ENCODE measurements around the gene NPHP4.

Gene NPHP4

DNA sequence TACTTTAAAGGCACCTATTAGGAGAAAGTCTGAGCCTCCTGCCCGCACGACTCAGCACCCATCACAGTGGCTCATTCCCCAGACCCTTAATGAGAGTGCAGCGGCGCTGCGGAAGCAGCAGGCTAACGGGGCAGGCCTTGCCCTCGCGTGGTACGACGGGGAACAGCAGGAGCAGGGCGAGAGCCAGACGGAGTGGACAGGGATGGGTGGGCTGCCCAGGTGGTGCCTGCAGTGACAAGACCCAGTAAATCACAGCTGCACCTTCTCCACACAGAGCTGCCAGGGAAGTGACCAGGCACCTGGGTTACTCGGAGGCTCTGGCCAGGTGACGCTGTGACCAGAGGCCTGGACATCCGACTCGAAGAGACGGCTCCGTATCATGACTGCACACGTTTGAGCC lies 131.9 kb downstream of the NPHP4 start:
- DNase-seq (ENCODE audit: extremely low spot score): no peak
- CTCF ChIA-PET: interaction anchor here (1.3 kb wide), 1 partner anchor 10 kb away, joined by 4 read pairs; no protein-coding TSS in a partner anchor
- POLR2A ChIA-PET: no interaction called here
- TF ChIP-seq, protein P1, sequence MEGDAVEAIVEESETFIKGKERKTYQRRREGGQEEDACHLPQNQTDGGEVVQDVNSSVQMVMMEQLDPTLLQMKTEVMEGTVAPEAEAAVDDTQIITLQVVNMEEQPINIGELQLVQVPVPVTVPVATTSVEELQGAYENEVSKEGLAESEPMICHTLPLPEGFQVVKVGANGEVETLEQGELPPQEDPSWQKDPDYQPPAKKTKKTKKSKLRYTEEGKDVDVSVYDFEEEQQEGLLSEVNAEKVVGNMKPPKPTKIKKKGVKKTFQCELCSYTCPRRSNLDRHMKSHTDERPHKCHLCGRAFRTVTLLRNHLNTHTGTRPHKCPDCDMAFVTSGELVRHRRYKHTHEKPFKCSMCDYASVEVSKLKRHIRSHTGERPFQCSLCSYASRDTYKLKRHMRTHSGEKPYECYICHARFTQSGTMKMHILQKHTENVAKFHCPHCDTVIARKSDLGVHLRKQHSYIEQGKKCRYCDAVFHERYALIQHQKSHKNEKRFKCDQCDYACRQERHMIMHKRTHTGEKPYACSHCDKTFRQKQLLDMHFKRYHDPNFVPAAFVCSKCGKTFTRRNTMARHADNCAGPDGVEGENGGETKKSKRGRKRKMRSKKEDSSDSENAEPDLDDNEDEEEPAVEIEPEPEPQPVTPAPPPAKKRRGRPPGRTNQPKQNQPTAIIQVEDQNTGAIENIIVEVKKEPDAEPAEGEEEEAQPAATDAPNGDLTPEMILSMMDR (IDR thresholded peaks at IDR 0.05; ENCODE audit: control extremely low read depth, extremely low read depth, low read depth, missing control alignments): no peak

DNA sequence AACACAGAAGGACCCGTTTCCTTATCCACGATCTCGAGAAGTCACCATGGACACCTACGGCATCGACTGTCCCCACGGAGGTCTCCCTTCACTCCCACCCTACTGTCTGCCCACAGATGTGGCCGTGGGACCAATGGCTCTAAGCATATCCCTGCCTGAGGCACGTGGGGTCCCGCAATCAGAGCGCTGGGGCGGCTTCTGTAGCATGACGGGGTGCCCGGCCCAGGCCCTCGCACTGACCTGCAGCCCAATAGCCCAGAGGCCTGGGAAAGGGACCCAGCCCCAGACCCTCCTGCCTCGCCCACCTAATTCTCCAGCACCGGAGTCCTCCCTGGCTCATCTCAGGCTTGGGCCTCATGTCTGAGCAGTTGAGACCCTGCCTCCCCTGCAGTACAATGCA lies 132.5 kb downstream of the NPHP4 start:
- CTCF ChIA-PET: no interaction called here
- TF ChIP-seq, protein P1 (IDR thresholded peaks at IDR 0.05; ENCODE audit: control extremely low read depth, extremely low read depth, low read depth, missing control alignments): no peak
- POLR2A ChIA-PET: no interaction called here
- no peak for DNase-seq (ENCODE audit: extremely low spot score)

DNA sequence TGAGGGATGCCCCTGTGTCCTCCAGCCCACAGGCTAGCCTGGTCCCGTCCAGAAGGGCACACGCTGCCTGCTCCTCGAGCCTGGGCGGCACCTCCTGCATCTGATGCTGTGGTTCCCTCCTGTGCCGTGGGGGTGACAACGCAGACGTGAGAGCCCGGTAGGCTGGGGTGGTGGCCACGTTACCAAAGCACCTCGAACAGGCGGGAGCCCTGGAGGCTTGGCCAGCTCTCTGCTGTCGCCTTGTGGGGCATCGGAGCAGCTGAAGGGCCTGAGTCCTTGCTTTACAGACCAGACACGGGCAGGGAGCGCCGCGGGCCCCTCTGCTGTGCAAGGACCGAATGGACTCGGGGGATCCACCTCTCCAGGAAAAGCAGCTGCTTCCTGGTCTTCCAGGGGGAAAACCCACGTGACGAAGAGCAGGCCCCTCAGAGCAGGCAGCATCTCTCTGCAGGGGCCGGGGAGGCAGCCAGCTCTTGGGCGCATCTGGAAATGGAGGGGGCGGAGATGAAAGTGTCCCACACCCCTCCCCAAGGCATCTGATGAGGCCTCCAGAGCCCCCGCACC lies 133.3 kb downstream of the NPHP4 start:
- DNase-seq (ENCODE audit: extremely low spot score): no peak
- ChIA-PET CTCF (no interaction called here), POLR2A (no interaction called here)
- TF ChIP-seq, protein P1 (IDR thresholded peaks at IDR 0.05; ENCODE audit: control extremely low read depth, extremely low read depth, low read depth, missing control alignments): no peak

DNA sequence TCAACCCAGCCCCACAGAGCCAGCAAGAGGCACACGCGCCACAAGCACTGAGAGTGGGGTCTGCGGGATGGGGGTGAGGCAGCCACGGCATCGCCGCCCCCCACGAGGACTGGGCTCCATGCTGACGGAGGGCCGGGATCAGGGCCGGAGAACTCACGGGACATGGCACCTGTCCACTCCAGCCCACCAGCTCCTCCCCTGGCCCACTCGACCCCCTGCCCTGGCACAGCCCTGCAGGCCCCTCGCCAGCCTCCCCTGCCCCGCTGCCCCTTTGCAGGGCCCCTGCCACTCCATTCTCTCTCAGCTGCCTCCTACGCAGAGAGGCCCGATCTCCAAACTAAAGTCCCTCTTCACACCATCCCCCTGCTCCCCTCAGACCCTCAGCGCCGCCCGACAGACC lies 134.0 kb downstream of the NPHP4 start:
- POLR2A ChIA-PET: no interaction called here
- CTCF ChIA-PET: no interaction called here
- DNase-seq (ENCODE audit: extremely low spot score): no peak

DNA sequence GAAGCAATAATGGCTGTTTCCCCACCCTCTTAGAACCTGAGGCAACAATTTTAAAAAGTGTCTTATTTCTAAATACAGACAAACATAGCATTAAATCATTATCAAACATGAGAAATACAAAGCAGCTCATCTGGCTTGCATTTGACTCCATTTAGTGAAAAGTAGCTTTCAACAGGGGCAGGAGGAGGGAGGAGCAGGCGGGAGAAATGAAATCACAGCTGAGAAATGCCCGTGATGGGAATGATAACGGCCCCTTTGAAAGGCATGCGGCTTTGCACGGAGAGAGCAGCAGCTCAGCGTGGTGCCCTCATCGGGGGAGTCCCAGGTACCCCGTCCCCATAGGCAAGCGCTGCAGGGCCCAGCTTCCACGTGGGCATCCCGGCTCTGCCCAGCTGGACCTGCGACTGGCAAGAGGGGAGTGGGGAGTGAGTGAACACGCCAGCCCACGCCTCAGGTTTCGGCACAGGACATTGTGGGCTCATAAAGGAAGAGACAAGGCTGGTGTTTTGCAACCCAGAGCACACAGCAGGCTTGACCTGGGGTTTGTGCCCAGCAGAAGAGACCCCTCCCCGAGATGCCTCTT lies 134.6 kb downstream of the NPHP4 start:
- DNase-seq (ENCODE audit: extremely low spot score): no peak
- ChIA-PET CTCF (no interaction called here), POLR2A (no interaction called here)
- TF ChIP-seq, protein P1 (IDR thresholded peaks at IDR 0.05; ENCODE audit: control extremely low read depth, extremely low read depth, low read depth, missing control alignments): no peak

More for the DNA sequence above, 134.0 kb downstream of the NPHP4 start:
- TF ChIP-seq, protein P1 (IDR thresholded peaks at IDR 0.05; ENCODE audit: control extremely low read depth, extremely low read depth, low read depth, missing control alignments): no peak

DNA sequence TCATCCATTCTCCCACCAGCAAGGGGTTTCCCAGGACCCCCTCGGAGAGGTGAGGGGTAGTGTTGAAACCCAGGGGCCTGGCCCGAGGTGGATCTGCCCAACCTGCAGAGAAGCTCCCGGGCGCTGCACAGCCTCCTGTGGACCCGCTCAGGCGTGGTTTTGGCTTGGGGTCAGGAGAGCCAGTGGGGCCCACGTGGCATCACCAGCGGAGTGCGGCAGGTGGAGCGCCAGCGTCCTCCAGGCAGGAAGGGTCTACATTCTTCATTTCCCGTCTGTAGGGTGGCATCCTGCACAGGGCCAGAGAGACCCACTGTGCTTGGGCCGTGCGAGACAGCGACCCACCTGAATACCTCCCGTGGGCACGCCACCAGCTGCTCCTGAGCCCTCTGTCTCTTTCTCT lies 135.2 kb downstream of the NPHP4 start:
- no peak for DNase-seq (ENCODE audit: extremely low spot score)
- POLR2A ChIA-PET: no interaction called here
- CTCF ChIA-PET: no interaction called here
- TF ChIP-seq, protein P1 (IDR thresholded peaks at IDR 0.05; ENCODE audit: control extremely low read depth, extremely low read depth, low read depth, missing control alignments): no peak

Data from GM10248 (cell line).